Hepatocyte (in vitro differentiated cells): ENCODE data around the gene BTD. TPM values are rescaled to one million over a fixed set of nuclear protein-coding genes. Genes with fewer than 3 reads are reported as not detected.

Experiments
- DNase-seq: peaks from one replicate; pipeline ENCODE4 v3.0.0-alpha.2; 2016; ENCODE audit warnings: low spot score
- H2AFZ ChIP-seq: fragments of 200-600 bp; sonication (generic); 2 replicates; pipeline ENCODE4 v1.6.0; 2016; ENCODE audit warnings: antibody characterized with exemption, mild to moderate bottlenecking
- H3K27ac ChIP-seq: fragments of 200-600 bp; sonication (generic); 2 replicates; pipeline ENCODE4 v1.5.1; 2016; ENCODE audit warnings: mild to moderate bottlenecking
- H3K27me3 ChIP-seq: fragments of 200-600 bp; sonication (generic); 2 replicates; pipeline ENCODE4 v1.6.1; 2016
- H3K36me3 ChIP-seq: fragments of 200-600 bp; sonication (generic); replicated peaks from 2 replicates; pipeline ENCODE4 v1.5.1; 2016; ENCODE audit warnings: low read depth; ENCODE audit not compliant: insufficient read depth
- H3K4me1 ChIP-seq: fragments of 200-600 bp; sonication (generic); 2 replicates; pipeline ENCODE4 v1.5.1; 2016; ENCODE audit warnings: mild to moderate bottlenecking, moderate library complexity; ENCODE audit not compliant: insufficient read depth
- H3K4me2 ChIP-seq: fragments of 200-600 bp; sonication (generic); 2 replicates; pipeline ENCODE4 v1.6.0; 2016
- H3K4me3 ChIP-seq: fragments of 200-600 bp; sonication (generic); 2 replicates; pipeline ENCODE4 v1.5.1; 2016; ENCODE audit warnings: mild to moderate bottlenecking
- H3K79me2 ChIP-seq: fragments of 200-600 bp; sonication (generic); 2 replicates; pipeline ENCODE4 v1.6.0; 2017; ENCODE audit warnings: mild to moderate bottlenecking
- H3K9me2 ChIP-seq: fragments of 200-600 bp; sonication (generic); replicated peaks from 2 replicates; pipeline ENCODE4 v1.6.0; 2017; ENCODE audit warnings: mild to moderate bottlenecking; ENCODE audit not compliant: insufficient read depth
- H3K9me3 ChIP-seq: fragments of 200-600 bp; sonication (generic); 2 replicates; pipeline ENCODE4 v1.5.1; 2016; ENCODE audit warnings: low read depth, mild to moderate bottlenecking
- H4K20me1 ChIP-seq: fragments of 200-600 bp; sonication (generic); 2 replicates; pipeline ENCODE4 v1.6.0; 2016; ENCODE audit warnings: mild to moderate bottlenecking; ENCODE audit not compliant: insufficient read depth, poor library complexity, severe bottlenecking
- CTCF ChIP-seq: fragments of 200-600 bp; sonication (generic); IDR thresholded peaks from 2 replicates; pipeline ENCODE4 v1.5.1; 2016; ENCODE audit warnings: antibody characterized with exemption, mild to moderate bottlenecking; ENCODE audit not compliant: poor library complexity
- EZH2 ChIP-seq: fragments of 200-600 bp; sonication (generic); IDR thresholded peaks from 2 replicates; pipeline ENCODE4 v1.6.1; 2016; ENCODE audit warnings: antibody characterized with exemption, mild to moderate bottlenecking, borderline replicate concordance
- EZH2phosphoT487 ChIP-seq: fragments of 200-600 bp; sonication (generic); IDR thresholded peaks from one replicate; pipeline ENCODE4 v1.6.1; 2018; ENCODE audit warnings: antibody characterized with exemption, mild to moderate bottlenecking, low read depth, moderate library complexity; ENCODE audit not compliant: unreplicated experiment, severe bottlenecking
- WGBS: methylation state at CpG from one replicate; pipeline ENCODE4 v1.1.6; 2016; ENCODE audit warnings: low lambda C conversion rate; ENCODE audit errors: missing lambda C conversion rate; 5-methylcytosine and 5-hydroxymethylcytosine counted together
- polyA plus RNA-seq: library from polyadenylated mRNA; unstranded; fragments of >200 nt; fragmentation: Nextera tagmentation; extraction: Ambion mirVana; gene quantifications from 2 replicates; pipeline ENCODE4 v1.2.1, GENCODE V29; 2016
- total RNA-seq: library from RNA; depleted of rRNA; stranded (reverse); fragments of >200 nt; gene quantifications from 2 replicates; pipeline ENCODE4 v1.2.3, GENCODE V29; 2014

BTD gene
- total and polyA plus RNA-seq, 2 experiments from 2014 or later, result 28.4 to 37.9 TPM

GRCh38 chr3:15606434-15606891 lies 4.9 kb downstream of the BTD start:
- Histone ChIP-seq H3K4me2 (peak overlapping the region; percentile 4), H3K4me1 (peaks cover 7% of the 10 kb centered on the region), H3K9me2 (no peaks in the 10 kb centered on the region), H3K36me3 (no peaks in the 10 kb centered on the region), H3K27me3 (no peaks in the 10 kb centered on the region), H3K79me2 (peaks cover 12% of the 10 kb centered on the region), H3K9me3 (no peaks in the 10 kb centered on the region), H3K4me3 (no peak overlapping the region), H3K27ac (peak overlapping the region; percentile 56), H4K20me1 (no peaks in the 10 kb centered on the region), H2AFZ (no peak overlapping the region)
- WGBS, result 74% methylated on average over 2 of the region's 2 CpGs
- TF ChIP-seq CTCF (no peak), EZH2 (no peak), EZH2phosphoT487 (no peak)
- peak; percentile 38 for DNase-seq

DNA sequence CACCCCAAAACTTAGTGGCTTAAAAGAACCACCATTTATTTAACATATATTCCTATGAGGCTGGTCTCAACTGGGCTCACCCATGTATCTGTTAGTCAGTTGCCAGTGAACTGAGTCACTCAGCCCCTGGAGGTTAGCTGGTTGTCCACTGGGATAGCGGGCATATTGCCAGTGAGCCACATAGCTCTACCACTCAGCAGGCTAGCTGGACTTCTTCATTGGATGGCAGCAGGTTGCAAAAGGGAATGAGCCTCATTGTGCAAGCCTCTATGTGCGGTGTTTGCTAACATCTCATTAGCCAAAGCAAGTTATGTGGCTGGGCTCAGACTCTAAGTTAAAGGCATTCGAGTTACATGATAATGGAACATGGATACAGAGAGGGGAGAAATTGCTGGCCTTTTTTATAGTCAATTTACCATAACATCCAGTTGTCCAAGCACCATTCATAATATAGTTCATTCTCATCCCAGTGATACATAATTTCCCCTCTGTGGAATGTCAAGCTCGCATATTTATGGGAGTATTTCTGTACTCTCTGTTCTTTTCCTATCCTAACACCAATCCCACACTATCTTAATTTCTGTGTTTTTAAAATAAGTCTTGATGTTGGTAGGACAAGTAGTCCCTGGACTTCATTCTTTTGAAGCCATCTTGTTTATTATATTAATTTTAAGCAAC lies 8.7 kb downstream of the BTD start:
- H3K27me3 ChIP-seq, result no peaks in the 10 kb centered on the region
- peak; percentile 39 for DNase-seq
- H3K4me1 ChIP-seq, result peaks cover 7% of the 10 kb centered on the region
- no peak overlapping the region for H3K4me3 ChIP-seq
- peaks cover 10% of the 10 kb centered on the region for H3K79me2 ChIP-seq
- 96% methylated on average over 4 of the region's 4 CpGs for WGBS
- H3K27ac ChIP-seq, result no peak overlapping the region
- H3K4me2 ChIP-seq, result no peak overlapping the region
- H3K9me2 ChIP-seq, result no peaks in the 10 kb centered on the region
- no peaks in the 10 kb centered on the region for H3K9me3 ChIP-seq
- no peak for TF ChIP-seq EZH2
- TF ChIP-seq EZH2phosphoT487, result no peak
- no peak for TF ChIP-seq CTCF
- H4K20me1 ChIP-seq, result no peaks in the 10 kb centered on the region
- no peaks in the 10 kb centered on the region for H3K36me3 ChIP-seq
- no peak overlapping the region for H2AFZ ChIP-seq

DNA sequence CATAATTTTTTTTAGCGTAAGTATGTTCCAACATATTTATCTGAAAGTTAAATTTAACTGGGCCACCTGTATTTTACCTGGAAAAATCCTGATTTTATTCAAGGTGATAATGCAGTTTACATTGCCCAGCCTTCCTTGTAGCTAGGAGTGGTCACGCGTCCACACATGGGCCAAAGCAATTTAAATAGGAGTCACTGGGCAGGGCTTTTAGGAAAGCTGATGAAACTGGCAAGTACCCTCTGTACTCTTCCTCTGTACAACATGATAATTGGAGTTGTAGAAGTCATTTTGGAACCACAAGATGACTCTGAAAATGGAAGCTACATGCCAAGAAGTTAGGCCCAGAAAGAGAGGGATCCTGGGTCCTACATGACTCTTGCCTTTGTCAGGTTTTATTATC lies 9.5 kb downstream of the BTD start:
- H3K27ac ChIP-seq, result no peak overlapping the region
- H3K36me3 ChIP-seq, result no peaks in the 10 kb centered on the region
- H4K20me1 ChIP-seq, result no peaks in the 10 kb centered on the region
- peaks cover 10% of the 10 kb centered on the region for H3K79me2 ChIP-seq
- no peak overlapping the region for H2AFZ ChIP-seq
- no peak overlapping the region for H3K4me2 ChIP-seq
- DNase-seq, result no peak
- no peaks in the 10 kb centered on the region for H3K27me3 ChIP-seq
- TF ChIP-seq CTCF (no peak), EZH2 (no peak), EZH2phosphoT487 (no peak)
- no peaks in the 10 kb centered on the region for H3K9me3 ChIP-seq
- 97% methylated on average over 3 of the region's 3 CpGs for WGBS
- H3K4me1 ChIP-seq, result peaks cover 7% of the 10 kb centered on the region
- H3K9me2 ChIP-seq, result no peaks in the 10 kb centered on the region
- no peak overlapping the region for H3K4me3 ChIP-seq

GRCh38 chr3:15612001-15612400 lies 10.5 kb downstream of the BTD start:
- no peaks in the 10 kb centered on the region for H3K36me3 ChIP-seq
- TF ChIP-seq EZH2phosphoT487 (no peak), EZH2 (no peak)
- H3K27ac ChIP-seq, result no peak overlapping the region
- H3K27me3 ChIP-seq, result no peaks in the 10 kb centered on the region
- no peak overlapping the region for H3K4me3 ChIP-seq
- H3K79me2 ChIP-seq, result peaks cover 10% of the 10 kb centered on the region
- 86% methylated on average over 1 of the region's 1 CpG for WGBS
- H3K9me2 ChIP-seq, result no peaks in the 10 kb centered on the region
- no peak overlapping the region for H2AFZ ChIP-seq
- H4K20me1 ChIP-seq, result no peaks in the 10 kb centered on the region
- H3K9me3 ChIP-seq, result no peaks in the 10 kb centered on the region
- H3K4me1 ChIP-seq, result peaks cover 5% of the 10 kb centered on the region
- H3K4me2 ChIP-seq, result no peak overlapping the region
- no peak for DNase-seq
